ENCODE measurements around the gene UBXN7. TPM values are rescaled to one million over a fixed set of nuclear protein-coding genes. Genes with fewer than 3 reads are reported as not detected.
"Not testable (repeated sequence)": the region's sequence is repeated elsewhere in the genome, so short reads cannot be mapped to it uniquely, and the experiment has no call there.

UBXN7 gene
- total RNA-seq, 3 donors from 2014 or later (not counting 1 experiment from before 2014, with no cell fraction given), result 82.0 to 97.2 (median 82.4) TPM

DNA sequence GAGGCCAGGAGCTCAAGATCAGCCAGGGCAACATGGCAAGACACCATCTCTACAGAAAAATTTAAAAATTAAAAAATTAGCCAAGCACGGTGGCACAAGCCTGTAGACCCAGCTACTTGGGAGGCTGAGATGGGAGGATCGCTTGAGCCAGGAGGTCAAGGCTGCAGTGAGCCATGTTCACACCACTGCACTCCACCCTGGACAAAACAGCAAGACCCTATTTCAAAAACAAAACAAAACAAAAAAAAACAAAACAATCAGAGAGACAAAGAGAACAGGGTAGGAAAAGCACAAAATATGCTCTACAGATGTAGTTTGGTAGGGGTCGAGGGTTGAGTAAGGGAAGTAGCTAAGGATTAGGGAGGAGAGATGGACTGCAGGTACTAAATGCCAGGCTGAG, 117.6 kb downstream of the UBXN7 start:
- H3K4me3 Mint-ChIP-seq, result peak overlapping the region; percentile 1
- ATAC-seq (no peak), DNase-seq (no peak)
- peaks cover 13% of the 10 kb centered on the region for H3K4me1 ChIP-seq (ENCODE audit: control insufficient read depth, insufficient read depth, low read length)
- no peaks in the 10 kb centered on the region for H3K27me3 ChIP-seq (ENCODE audit: control insufficient read depth, insufficient read depth, low read length)
- H3K4me3 ChIP-seq (ENCODE audit: low read length), result no peak overlapping the region
- H3K36me3 ChIP-seq (ENCODE audit: control insufficient read depth, insufficient read depth, low read length), result no peaks in the 10 kb centered on the region
- intact Hi-C loops (cut with micrococcal nuclease), result no loop called here
- H3K36me3 Mint-ChIP-seq, result no peaks in the 10 kb centered on the region
- no peaks in the 10 kb centered on the region for H3K9me3 Mint-ChIP-seq
- H3K9me3 ChIP-seq (ENCODE audit: control insufficient read depth, insufficient read depth, low read length), result no peaks in the 10 kb centered on the region
- no peak overlapping the region for H3K27ac ChIP-seq (ENCODE audit: low read length)
- TF ChIP-seq, protein P1, sequence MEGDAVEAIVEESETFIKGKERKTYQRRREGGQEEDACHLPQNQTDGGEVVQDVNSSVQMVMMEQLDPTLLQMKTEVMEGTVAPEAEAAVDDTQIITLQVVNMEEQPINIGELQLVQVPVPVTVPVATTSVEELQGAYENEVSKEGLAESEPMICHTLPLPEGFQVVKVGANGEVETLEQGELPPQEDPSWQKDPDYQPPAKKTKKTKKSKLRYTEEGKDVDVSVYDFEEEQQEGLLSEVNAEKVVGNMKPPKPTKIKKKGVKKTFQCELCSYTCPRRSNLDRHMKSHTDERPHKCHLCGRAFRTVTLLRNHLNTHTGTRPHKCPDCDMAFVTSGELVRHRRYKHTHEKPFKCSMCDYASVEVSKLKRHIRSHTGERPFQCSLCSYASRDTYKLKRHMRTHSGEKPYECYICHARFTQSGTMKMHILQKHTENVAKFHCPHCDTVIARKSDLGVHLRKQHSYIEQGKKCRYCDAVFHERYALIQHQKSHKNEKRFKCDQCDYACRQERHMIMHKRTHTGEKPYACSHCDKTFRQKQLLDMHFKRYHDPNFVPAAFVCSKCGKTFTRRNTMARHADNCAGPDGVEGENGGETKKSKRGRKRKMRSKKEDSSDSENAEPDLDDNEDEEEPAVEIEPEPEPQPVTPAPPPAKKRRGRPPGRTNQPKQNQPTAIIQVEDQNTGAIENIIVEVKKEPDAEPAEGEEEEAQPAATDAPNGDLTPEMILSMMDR (IDR thresholded peaks at IDR 0.05), result no peak
- no peaks in the 10 kb centered on the region for H3K27me3 Mint-ChIP-seq (ENCODE audit: low read depth in 2 of 2)
- H3K4me1 Mint-ChIP-seq, result peaks cover 0 to 25% of the 10 kb centered on the region in 2 donors
- H3K27ac Mint-ChIP-seq, result peak overlapping the region in 1 of 2 donors; percentile 53
- 96% methylated on average over 3 of the region's 3 CpGs for WGBS (ENCODE audit: insufficient coverage)

DNA sequence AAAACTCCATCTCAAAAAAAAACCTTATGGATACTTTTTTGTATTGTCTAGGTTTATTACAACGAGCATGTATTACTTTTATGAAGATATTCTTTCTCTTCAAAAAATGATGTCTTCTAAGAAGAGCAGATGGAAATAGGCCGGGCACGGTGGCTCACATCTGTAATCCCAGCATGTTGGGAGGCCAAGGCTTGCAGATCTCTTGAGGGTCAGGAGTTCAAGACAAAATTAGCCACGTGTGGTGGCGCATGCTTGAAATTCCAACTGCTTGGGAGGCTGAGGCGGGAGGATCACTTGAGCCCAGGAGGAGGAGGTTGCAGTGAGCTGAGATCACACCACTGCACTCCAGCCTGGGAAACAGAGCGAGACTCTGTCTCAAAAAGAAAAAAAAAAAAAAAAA, 118.1 kb downstream of the UBXN7 start:
- ATAC-seq; H3K4me3 Mint-ChIP-seq; H3K27me3 Mint-ChIP-seq (ENCODE audit: low read depth in 2 of 2); H3K27ac ChIP-seq (ENCODE audit: low read length); H3K36me3 ChIP-seq (ENCODE audit: control insufficient read depth, insufficient read depth, low read length); intact Hi-C loops (cut with micrococcal nuclease); DNase-seq; H3K9me3 Mint-ChIP-seq; H3K27me3 ChIP-seq (ENCODE audit: control insufficient read depth, insufficient read depth, low read length); H3K9me3 ChIP-seq (ENCODE audit: control insufficient read depth, insufficient read depth, low read length); H3K4me3 ChIP-seq (ENCODE audit: low read length); H3K36me3 Mint-ChIP-seq: not testable (repeated sequence)
- 96% methylated on average over 7 of the region's 7 CpGs for WGBS (ENCODE audit: insufficient coverage)
- H3K4me1 Mint-ChIP-seq, result peaks cover 0 to 22% of the 10 kb centered on the region in 2 donors
- peaks cover 12% of the 10 kb centered on the region for H3K4me1 ChIP-seq (ENCODE audit: control insufficient read depth, insufficient read depth, low read length)
- peak overlapping the region in 1 of 2 donors; percentile 53 for H3K27ac Mint-ChIP-seq

DNA sequence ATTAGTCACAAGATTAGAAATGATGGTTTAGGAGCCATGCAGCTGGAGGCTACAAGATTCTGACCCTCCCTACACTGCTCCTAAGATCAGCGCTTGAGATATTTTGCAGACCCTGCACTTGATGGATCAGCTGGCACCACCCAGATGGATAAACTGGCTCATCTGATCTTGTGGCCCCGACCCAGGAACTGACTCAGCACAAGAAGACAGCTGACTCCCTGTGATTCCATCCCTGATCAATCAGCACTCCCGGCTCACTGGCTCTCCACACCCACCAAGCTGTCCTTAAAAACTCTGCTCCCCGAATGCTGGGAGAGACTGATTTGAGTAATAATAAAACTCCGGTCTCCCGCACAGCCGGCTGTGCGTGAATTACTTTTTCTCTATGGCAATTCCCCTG, 129.3 kb downstream of the UBXN7 start:
- H3K27ac Mint-ChIP-seq; H3K36me3 Mint-ChIP-seq; H3K27me3 ChIP-seq (ENCODE audit: control insufficient read depth, insufficient read depth, low read length); H3K4me3 ChIP-seq (ENCODE audit: low read length); ATAC-seq; H3K36me3 ChIP-seq (ENCODE audit: control insufficient read depth, insufficient read depth, low read length); H3K27me3 Mint-ChIP-seq (ENCODE audit: low read depth in 2 of 2); H3K27ac ChIP-seq (ENCODE audit: low read length); H3K9me3 Mint-ChIP-seq; H3K4me3 Mint-ChIP-seq; H3K4me1 Mint-ChIP-seq; H3K9me3 ChIP-seq (ENCODE audit: control insufficient read depth, insufficient read depth, low read length); DNase-seq; intact Hi-C loops (cut with micrococcal nuclease); H3K4me1 ChIP-seq (ENCODE audit: control insufficient read depth, insufficient read depth, low read length): not testable (repeated sequence)
- WGBS (ENCODE audit: insufficient coverage), result 97% methylated on average over 5 of the region's 8 CpGs

DNA sequence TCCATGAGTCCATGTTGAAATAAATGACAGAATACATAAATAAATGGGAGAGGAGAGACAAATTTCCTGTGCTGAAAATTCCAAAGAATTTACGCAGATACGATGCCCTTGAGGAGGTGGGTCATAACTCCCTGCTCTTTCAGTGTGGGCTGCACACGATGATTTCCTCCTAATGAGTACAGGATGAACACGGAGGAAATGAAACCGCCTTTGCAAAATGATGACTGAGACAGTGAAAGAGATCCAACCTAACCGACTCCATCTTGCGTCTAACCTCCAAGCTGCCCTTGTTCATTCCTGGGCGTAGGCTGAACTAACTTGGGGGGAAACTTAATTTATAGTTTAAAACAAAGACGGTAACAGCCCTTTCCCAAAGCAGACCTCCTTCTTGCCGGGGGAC, 129.7 kb downstream of the UBXN7 start:
- WGBS (ENCODE audit: insufficient coverage), result 77% methylated on average over 3 of the region's 10 CpGs
- intact Hi-C loops (cut with micrococcal nuclease), result not testable (repeated sequence)

DNA sequence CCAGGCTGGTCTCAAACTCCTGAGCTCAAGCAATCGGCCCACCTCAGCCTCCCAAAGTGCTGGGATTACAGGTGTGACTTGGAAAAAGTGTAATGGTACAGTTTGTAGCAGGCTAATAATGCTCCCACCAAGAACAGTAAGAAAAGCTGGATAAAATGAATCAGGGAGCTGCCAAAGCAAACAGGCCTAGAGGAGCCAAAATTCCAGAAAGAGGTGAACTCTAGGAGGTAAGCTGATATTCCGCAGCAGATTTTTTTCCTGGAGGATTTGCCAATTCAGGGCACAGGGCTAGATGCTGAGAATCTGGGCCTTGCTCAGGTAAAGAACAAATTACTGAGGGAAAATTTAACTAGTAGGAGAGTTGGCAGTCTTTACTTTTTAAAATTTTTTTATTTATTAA, 133.7 kb downstream of the UBXN7 start:
- Histone ChIP-seq H3K9me3 (ENCODE audit: control insufficient read depth, insufficient read depth, low read length) (no peaks in the 10 kb centered on the region), H3K4me1 (ENCODE audit: control insufficient read depth, insufficient read depth, low read length) (no peaks in the 10 kb centered on the region), H3K36me3 (ENCODE audit: control insufficient read depth, insufficient read depth, low read length) (no peaks in the 10 kb centered on the region), H3K27me3 (ENCODE audit: control insufficient read depth, insufficient read depth, low read length) (no peaks in the 10 kb centered on the region), H3K27ac (ENCODE audit: low read length) (no peak overlapping the region), H3K4me3 (ENCODE audit: low read length) (no peak overlapping the region)
- no peaks in the 10 kb centered on the region for H3K9me3 Mint-ChIP-seq
- H3K27ac Mint-ChIP-seq, result no peak overlapping the region
- no peaks in the 10 kb centered on the region for H3K36me3 Mint-ChIP-seq
- no peak for DNase-seq
- ATAC-seq, result no peak
- 97% methylated on average over 2 of the region's 2 CpGs for WGBS (ENCODE audit: insufficient coverage)
- intact Hi-C loops (cut with micrococcal nuclease), result no loop called here
- TF ChIP-seq, protein P1 (IDR thresholded peaks at IDR 0.05), result no peak
- no peaks in the 10 kb centered on the region for H3K27me3 Mint-ChIP-seq (ENCODE audit: low read depth in 2 of 2)
- H3K4me1 Mint-ChIP-seq, result no peaks in the 10 kb centered on the region
- no peak overlapping the region for H3K4me3 Mint-ChIP-seq

More for the DNA sequence above, 129.7 kb downstream of the UBXN7 start:
- not testable (repeated sequence) for H3K36me3 ChIP-seq (ENCODE audit: control insufficient read depth, insufficient read depth, low read length); H3K36me3 Mint-ChIP-seq; H3K9me3 ChIP-seq (ENCODE audit: control insufficient read depth, insufficient read depth, low read length); H3K4me1 Mint-ChIP-seq; H3K4me3 Mint-ChIP-seq; ATAC-seq; H3K27me3 Mint-ChIP-seq (ENCODE audit: low read depth in 2 of 2); H3K4me1 ChIP-seq (ENCODE audit: control insufficient read depth, insufficient read depth, low read length); H3K27ac Mint-ChIP-seq; H3K27ac ChIP-seq (ENCODE audit: low read length); H3K27me3 ChIP-seq (ENCODE audit: control insufficient read depth, insufficient read depth, low read length); DNase-seq; H3K4me3 ChIP-seq (ENCODE audit: low read length); H3K9me3 Mint-ChIP-seq

Other genes starting within 250 kb of the UBXN7 start
- not detected for gene ZDHHC19, start 221.0 kb downstream of the UBXN7 start, total RNA-seq
- not detected for gene SLC51A, start 215.9 kb downstream of the UBXN7 start, total RNA-seq
- gene PCYT1A, start 144.7 kb downstream of the UBXN7 start, total RNA-seq, result 100 to 1,000 TPM; 105 to 123 (median 110) TPM
- 1 to 10 TPM; 3.6 to 7.3 (median 5.4) TPM for gene DYNLT2B, start 114.2 kb downstream of the UBXN7 start, total RNA-seq
- gene TM4SF19, start 94.0 kb downstream of the UBXN7 start, total RNA-seq, result 1 to 10 TPM; 3.2 to 8.0 (median 7.1) TPM
- gene RNF168, start 71.3 kb upstream of the UBXN7 start, total RNA-seq, result 10 to 100 TPM; 34.5 to 45.0 (median 42.0) TPM
- not detected for gene SMCO1, start 82.9 kb upstream of the UBXN7 start, total RNA-seq
- gene WDR53, start 136.1 kb upstream of the UBXN7 start, total RNA-seq, result 10 to 100 TPM; 13.5 to 16.2 (median 14.7) TPM
- gene FBXO45, start 136.2 kb upstream of the UBXN7 start, total RNA-seq, result 1 to 10 TPM; 3.2 to 7.9 (median 7.8) TPM
- gene NRROS, start 207.3 kb upstream of the UBXN7 start, total RNA-seq, result 10 to 100 TPM; 32.5 to 56.3 (median 56.2) TPM